ENCODE data around the gene ANO4.
"Not testable (repeated sequence)": the region's sequence is repeated elsewhere in the genome, so short reads cannot be mapped to it uniquely, and the experiment has no call there.

ANO4 gene

GRCh38 chr12:101087920-101088319 lies 293.3 kb downstream of the ANO4 start:
- no peak for DNase-seq (ENCODE audit: low read depth in 2 of 2)

- DNase-seq (ENCODE audit: low read depth in 2 of 2) = no peak
Observed at GRCh38 chr12:101089271-101089670, 294.7 kb downstream of the ANO4 start.

DNA sequence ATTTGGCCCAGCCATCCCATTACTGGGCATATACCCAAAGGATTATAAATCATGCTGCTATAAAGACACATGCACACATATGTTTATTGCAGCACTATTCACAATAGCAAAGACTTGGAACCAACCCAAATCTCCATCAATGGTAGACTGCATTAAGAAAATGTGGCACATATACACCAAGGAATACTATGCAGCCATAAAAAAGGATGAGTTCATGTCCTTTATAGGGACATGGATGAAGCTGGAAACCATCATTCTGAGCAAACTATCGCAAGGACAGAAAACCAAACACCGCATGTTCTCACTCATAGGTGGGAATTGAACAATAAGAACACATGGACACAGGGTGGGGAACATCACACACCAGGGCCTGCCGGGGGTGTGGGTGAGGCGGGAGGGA lies 295.6 kb downstream of the ANO4 start:
- not testable (repeated sequence) for DNase-seq (ENCODE audit: low read depth in 2 of 2)

DNA sequence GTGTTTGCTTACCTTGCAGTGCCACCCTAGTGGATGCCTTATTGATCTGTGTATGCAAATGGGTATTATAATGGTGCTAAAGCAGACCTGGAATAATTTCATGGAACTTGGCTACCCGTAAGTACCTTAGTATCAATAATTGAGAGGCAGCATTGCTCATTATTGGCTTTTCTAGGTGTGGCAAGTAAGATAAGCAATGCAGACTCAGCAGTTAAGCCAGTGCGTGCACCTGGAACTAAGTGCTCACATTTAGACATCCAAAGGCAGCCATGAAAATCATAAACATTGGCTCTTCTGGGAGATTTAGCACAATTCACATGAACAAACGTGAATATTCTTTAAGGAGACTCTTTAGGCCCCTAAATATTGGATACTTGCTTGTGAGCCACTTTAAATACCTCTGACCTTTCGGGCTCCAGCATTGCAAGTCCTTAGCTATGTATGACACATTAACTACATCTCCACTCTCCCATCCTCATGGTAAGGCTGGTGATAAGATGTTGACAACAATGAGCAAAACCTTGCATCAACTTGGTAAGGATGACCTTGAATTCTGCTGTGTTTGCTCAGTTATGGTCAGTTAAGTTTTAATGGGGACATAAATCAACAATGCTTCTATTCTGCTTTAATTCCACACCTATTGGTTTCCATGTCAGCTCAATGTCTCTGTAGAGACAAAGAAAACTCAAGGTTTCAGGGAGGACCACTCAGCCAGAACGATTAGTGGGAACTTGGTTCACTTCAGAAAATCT lies 303.4 kb downstream of the ANO4 start:
- no peak for DNase-seq (ENCODE audit: low read depth in 2 of 2)

DNA sequence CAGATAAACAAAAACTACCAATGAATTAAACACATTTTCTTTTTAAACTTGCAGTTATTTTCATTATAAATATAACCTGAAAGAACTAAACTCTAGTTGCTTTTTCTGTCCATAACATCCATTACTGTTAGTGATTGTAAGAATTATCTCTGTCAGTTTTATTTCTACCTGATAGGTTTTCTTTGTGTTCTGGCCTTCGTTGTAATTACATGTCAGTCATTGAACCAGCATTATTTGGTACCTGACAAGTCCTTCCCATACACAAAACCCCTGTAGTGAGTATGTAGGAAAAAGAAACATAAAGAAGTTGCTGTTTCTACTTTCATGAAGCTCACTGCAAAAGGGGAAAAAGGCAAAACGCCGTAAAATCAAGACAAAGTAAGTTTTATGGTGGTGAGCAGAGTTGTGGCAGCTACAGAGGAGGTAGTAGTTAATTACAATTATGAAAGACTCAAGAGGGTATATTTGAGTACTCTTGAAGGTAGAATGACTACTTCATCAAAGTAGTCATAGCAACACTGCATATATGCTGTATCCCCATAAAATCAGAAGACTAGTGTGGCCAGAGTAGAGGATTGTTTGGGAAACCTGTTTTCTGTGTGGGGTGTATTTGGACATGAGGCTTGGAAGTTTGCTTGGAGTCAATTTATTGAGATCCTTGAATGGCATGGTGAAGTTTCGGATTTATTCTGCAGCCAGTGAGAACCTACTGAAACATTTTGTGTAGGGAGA lies 312.6 kb downstream of the ANO4 start:
- no peak for DNase-seq (ENCODE audit: low read depth in 2 of 2)

DNA sequence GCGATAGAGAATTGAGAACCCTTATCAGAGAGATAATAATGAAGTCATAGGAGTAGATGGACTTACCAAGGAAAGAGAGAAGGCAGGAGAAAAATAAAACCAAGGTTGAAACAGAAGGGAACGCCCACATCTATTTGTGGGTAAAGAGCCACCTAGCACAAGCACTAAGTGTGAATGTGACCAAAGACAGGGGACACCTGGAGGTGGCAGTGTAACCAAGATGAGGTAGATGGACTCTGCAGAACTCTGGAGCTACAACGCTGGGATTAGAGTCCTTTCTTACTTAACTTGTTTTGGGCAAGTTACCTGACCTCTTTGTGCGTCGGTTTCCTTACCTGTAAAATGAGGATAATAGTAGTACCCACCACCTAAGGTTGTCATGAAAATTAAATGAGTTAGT lies 313.6 kb downstream of the ANO4 start:
- no peak for DNase-seq (ENCODE audit: low read depth in 2 of 2)

DNA sequence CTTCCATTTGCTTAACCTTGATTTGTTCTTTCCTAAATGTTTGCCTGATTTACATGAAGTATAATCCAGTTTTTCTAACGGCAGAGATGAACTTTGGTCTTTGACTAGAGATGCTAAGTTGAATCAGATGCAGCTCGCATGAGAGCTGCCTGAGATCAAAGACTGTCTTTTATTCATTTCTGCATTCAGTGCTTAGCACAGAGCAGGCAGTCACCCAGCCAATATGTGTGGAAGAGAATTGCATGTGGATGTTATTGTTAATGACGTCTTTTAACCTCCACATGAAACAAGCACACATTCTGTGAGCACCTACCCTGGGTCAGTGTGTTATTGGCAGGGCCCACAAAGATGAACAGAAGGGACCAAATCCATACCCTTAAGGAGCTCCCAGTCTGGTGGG lies 316.3 kb downstream of the ANO4 start:
- DNase-seq (ENCODE audit: low read depth in 2 of 2) = no peak

DNA sequence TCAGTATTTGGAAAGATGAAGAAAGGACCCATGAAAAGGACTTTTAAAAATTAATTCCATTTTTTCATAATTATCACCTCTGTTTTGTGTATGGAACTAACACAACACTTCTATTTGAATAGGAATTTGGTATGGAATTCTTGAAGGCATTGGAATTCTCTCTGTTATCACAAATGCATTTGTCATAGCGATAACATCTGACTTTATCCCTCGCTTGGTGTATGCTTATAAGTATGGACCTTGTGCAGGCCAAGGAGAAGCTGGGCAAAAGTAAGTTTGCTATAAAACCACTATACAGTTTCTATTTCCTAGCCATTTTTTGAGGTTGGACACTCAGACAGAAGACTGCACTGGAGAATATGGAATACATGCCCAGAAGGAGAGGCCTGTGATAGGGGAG lies 316.9 kb downstream of the ANO4 start:
- DNase-seq (ENCODE audit: low read depth in 2 of 2) = no peak

- no peak for DNase-seq (ENCODE audit: low read depth in 2 of 2)
Observed at GRCh38 chr12:101115326-101115725, 320.8 kb downstream of the ANO4 start.

DNA sequence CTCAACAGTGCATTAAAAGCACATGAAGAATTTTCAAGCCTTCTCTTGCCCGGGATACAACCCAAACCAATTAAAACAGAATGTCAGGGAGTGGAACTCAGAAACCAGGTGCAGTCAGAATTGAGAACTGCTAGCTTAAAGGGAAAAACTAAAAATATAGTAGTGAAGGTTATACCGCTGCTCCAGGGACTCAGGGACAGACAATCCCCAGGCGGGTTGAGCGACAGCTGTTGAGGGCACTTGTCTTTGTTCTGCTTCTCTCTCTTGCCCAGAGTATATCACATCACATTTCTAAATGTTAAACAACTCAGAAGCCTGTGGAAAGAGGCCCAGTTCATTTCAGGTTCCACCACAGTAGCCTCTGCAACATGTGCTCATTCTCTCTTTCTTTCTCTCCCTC lies 322.3 kb downstream of the ANO4 start:
- no peak for DNase-seq (ENCODE audit: low read depth in 2 of 2)

GRCh38 chr12:101117842-101118241 lies 323.3 kb downstream of the ANO4 start:
- no peak for DNase-seq (ENCODE audit: low read depth in 2 of 2)

- no peak for DNase-seq (ENCODE audit: low read depth in 2 of 2)
Observed at GRCh38 chr12:101127521-101128219, 333.1 kb downstream of the ANO4 start.

GRCh38 chr12:101145777-101146431 lies 351.3 kb downstream of the ANO4 start:
- not testable (repeated sequence) for DNase-seq (ENCODE audit: low read depth in 2 of 2)

GRCh38 chr12:101165319-101165718 lies 370.7 kb downstream of the ANO4 start:
- no peak for DNase-seq (ENCODE audit: low read depth in 2 of 2)

GRCh38 chr12:101166866-101167265 lies 372.3 kb downstream of the ANO4 start:
- DNase-seq (ENCODE audit: low read depth in 2 of 2) = no peak

DNA sequence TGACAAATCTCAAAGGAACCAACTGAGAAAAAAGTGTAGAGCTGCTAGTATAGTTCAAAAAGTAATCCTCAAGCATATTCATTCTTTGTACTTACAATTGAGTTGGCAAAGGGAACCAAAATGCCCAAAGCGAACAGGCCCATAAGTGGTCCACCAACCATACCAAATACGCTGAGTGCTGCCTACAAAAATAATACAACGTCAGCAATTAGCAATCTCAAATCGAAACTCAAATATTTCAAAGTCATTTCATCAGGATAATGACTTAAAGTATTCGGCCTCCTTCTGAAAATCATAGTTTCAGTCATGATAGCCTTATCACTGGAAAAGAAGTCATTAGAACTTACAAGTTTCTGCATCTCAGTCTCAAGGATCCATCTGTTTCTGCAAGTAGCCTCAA lies 373.4 kb downstream of the ANO4 start:
- no peak for DNase-seq (ENCODE audit: low read depth in 2 of 2)

GRCh38 chr12:101172316-101172715 lies 377.7 kb downstream of the ANO4 start:
- no peak for DNase-seq (ENCODE audit: low read depth in 2 of 2)

DNA sequence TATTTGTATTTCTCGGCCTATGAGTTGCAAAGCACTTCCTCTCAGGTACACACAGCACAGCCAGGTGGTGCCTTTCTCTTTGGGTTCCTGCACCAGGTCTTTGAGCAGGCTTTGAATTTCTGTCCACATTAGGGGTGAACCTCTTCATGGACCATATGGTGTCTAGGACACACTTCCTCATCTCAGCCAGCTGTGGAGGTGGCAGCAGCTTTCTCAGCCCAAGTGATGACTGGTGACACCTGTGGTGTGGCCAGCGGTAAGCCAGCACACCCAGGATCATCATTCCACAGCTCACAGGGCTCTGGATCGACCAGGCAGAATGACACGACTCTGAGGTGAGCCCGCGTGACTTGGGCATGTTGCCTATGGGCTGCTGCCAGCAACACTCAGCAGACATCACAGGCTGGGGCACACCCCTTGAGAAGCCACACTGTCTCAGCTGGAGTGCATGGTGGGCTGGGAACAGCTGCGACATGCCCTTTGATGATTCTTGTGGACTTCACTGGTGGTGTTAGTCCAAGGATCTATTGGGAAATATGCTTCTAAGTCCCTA lies 378.7 kb downstream of the ANO4 start:
- no peak for DNase-seq (ENCODE audit: low read depth in 2 of 2)

DNA sequence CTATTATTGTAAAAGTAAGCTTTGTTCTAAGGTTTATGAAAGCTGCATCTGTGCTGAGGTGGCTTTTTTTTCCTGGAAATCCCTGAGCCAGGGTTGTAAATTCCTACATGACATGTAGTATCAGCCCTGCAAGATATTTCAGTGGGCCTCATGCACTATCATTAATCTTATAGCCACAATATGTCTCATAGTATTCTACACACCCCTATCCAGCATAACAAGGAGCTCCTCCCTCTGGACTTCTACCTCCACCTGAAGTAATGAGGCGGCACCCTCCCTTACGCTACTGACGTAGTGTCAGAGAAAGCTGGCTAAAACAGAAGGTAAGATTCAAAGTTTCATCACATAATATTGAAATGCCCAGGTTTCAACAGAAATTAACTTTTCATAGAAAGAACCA lies 380.0 kb downstream of the ANO4 start:
- no peak for DNase-seq (ENCODE audit: low read depth in 2 of 2)

Data from activated CD4-positive, alpha-beta T cell treated with anti-CD3 and anti-CD28 coated beads for 24 hours (primary cell).